NCI-H2081 treated with DMSO at 0.1 percent for 48 hours (cell line): ENCODE results near the gene SLC38A10.
"Not testable (repeated sequence)": the region's sequence is repeated elsewhere in the genome, so short reads cannot be mapped to it uniquely, and the experiment has no call there.

ENCODE experiments used
- DNase-seq: peaks from one replicate; lab custom pipeline; 2025; lab: John Stamatoyannopoulos, UW

SLC38A10 gene

GRCh38 chr17:81230043-81230820 lies 64.9 kb downstream of the SLC38A10 start:
- no peak for DNase-seq

DNA sequence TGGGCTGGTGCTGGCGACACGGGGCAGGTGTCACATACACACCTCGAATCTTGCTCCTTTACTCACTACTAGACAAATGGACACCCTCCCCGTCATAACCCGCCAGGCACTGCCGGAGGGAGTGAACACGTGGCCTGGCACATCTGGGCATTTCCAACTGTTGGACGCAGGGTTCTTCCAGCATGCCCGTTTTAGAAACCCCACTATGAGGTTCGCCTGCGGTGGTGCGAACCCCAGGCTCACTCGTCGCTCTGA lies 65.5 kb downstream of the SLC38A10 start:
- DNase-seq, result no peak

DNA sequence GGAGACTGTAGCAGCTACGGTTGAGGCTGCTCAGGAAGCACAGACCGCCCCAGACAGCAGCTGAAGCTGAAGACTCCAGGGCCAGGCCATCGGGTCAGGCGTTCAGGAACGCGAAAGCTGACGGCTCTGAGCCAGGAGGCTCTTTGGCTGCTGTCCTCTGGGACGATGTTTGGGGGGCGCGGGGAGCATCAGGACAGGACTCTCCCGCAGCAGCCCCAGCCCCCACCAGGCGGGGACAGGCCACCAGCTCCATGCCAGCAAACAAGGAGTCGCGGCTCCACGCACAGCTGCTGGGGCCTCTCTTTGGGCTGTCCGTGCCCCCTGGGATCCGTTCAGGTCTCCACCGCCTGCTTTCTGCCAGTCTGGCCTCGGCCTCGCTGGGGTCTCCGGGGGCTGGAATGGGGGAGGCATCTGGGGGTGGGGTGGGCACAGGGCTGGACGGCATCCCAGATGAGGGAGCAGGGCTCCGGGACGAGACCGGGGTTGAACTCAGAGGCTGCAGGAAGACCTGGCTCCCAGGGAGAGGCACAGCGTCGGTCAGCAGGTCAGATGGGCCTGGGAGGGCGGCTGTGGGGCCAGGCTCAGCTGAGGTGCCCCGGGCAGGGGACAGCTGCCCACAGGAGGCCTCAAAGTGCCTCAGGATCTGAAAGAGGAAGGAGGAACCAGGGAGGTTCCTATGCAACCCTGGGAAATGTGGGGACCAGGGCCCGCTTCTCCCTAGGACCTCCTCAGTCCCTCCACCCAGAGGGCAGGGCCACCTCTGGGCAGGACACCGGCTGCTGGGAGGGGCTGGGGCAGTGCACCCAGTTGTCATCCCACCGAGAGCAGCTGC lies 66.1 kb downstream of the SLC38A10 start:
- no peak for DNase-seq

GRCh38 chr17:81228420-81228819 lies 66.7 kb downstream of the SLC38A10 start:
- DNase-seq, result no peak

DNA sequence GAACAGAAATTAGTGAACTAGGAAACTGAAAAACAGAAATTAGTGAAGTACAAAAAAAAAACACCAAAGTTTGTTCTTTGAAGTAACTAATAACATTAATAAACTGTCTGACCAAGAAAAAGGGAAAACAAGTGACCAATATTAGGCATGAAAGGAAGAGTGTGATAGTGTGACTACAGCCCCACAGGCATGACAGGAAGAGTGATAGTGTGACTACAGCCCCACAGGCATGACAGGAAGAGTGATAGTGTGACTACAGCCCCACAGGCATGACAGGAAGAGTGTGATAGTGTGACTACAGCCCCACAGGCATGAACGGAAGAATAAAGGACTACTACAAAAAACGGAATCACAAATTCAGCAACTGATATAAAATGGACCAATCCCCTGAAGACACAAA lies 67.5 kb downstream of the SLC38A10 start:
- DNase-seq, result not testable (repeated sequence)

- no peak for DNase-seq
These were observed 71.4 kb downstream of the SLC38A10 start for GRCh38 chr17:81223762-81224130.

GRCh38 chr17:81222906-81223761 lies 72.0 kb downstream of the SLC38A10 start, which contains the start of gene CEP131:
Gene CEP131, minus strand, starts transcription at chr17:81222965. Its CDS starts 2,909 bp downstream, at chr17:81220056.
- DNase-seq, result peak; percentile 93

GRCh38 chr17:81222620-81222905 lies 72.5 kb downstream of the SLC38A10 start:
- DNase-seq, result no peak

DNA sequence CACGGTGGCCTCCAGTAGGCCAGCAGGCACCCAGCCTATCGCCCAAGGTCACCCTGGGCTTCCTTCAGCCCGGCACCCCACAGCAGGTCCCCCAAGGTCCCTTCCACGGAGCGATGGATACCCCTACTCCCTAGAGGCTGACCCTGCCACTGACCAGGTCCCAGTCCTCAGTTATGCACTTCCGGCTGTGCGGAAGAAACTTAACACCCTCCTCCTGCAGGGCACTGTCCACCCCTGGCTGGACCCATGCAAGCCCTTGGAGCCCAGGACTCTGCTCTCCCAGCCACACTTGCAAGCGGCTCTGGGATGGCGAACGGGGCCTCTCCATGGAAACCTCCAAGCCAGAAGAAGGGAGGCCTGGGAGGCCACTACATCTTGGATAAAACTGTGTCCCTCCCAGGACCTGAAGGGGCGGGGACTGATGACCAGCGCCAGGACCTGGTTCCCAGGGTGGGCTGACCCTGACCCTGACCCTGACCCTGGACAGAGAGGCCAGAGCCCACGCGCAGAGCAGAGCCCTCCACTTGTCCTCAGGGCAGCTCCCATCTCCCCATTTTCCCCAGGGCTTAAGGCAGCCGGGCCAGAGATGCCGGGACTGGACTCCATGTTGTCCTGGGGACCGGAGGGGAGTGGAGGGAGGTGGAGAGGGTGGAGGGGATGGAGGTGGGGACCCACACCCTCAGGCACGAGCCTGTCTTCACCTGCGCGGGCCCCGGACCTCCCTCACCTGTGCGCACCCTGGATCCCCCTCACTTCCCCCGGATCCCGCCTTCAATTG lies 73.1 kb downstream of the SLC38A10 start:
- DNase-seq, result no peak

GRCh38 chr17:81221371-81221841 lies 73.7 kb downstream of the SLC38A10 start:
- no peak for DNase-seq

GRCh38 chr17:81219476-81220180 lies 75.5 kb downstream of the SLC38A10 start:
- no peak for DNase-seq

- DNase-seq, result no peak
These were observed 76.1 kb downstream of the SLC38A10 start for GRCh38 chr17:81218991-81219390.

DNA sequence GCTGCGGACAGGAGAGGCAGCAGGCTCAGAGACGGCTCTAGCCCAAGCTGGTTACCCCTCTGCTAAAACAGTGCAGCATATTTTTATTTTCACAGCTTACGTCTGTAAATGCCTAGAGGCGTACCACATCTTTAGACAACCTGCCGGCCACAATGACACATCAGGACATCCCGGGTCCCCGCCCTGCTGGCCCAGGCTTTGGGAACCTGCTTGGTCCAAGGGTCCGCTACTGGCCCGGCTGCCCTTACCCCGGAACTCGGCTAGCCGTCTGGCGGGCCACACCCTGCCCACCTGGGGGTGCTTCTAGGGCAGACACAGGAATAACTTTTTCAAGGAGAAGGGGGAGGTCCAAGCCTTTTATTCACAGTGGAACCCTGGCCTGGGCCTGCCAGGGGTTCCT lies 76.6 kb downstream of the SLC38A10 start:
- DNase-seq, result no peak

DNA sequence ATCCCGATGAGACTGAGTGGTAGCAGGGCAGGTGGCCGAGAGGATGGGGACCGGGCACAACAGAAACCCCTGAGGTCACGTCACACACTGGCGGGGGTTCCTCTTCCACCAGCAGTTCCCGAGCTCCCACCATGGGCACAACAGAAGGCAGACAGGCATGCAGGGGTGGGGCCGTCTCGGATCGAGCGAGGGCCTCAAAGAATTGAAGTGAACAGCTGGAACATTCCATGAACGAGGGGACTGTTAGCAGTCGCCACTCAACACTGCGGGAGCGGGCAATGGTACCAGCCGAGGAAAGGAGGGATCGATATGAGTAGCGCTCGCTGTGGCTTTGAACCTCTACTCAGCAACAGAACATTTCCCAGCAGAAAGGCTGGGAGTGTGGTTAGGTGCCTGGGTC lies 77.6 kb downstream of the SLC38A10 start:
- DNase-seq, result no peak

GRCh38 chr17:81213978-81214377 lies 81.1 kb downstream of the SLC38A10 start:
- DNase-seq, result no peak

DNA sequence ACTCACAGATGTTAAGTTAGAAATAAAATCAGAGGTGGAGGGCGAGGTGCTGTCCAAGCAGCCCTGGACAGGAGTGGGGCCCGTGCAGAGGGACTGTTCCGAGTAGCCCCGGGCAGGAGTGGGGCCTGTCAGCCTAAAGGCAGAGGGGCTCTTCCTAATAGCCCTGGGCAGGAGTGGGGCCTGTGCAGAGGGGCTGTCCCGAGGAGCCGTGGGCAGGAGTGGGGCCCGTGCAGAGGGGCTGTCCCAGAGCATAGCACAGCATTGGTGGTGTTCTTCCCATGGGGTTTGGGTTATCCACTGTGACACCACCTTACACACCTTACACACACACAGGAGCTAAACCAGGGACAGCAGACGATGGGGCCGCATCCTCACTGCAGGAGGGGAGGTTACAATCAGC lies 82.7 kb downstream of the SLC38A10 start:
- DNase-seq, result no peak

DNA sequence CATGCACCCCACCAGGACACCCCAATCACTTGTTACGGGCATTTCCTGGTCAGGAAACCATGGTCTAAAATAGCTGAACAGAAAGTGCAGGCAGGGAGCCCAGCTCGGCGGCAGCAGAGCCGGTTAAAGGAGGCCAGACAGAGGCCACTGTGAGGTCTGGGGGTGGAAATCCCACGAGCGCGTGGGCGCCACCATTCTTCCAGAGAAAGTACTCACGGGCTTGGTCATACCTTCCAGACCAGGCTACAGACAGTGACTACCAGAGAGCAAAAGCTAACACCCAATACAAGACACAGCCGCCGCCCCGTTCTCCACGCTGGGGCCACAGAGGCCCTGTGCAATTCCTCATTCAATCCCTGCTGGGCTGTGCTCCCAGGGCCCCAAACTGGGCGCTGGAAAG lies 84.2 kb downstream of the SLC38A10 start:
- no peak for DNase-seq

DNA sequence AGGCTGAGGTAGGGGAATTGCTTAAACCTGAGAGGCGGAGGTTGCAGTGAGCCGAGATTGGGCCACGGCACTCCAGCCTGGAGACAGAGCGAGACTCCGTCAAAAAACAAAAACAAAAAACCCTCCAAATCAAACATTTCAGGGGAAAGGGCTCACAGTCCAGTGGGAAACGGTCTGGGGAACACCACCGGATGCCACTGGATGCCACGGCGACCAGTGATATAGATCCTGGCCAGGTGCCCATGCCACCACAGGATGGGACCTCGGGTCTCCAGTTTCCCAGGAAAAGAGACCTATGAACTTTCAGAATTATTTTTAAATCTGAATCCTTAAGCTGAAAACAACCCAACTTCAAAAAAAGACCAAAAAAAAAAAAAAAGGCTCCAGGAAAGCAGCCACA lies 84.6 kb downstream of the SLC38A10 start:
- no peak for DNase-seq

DNA sequence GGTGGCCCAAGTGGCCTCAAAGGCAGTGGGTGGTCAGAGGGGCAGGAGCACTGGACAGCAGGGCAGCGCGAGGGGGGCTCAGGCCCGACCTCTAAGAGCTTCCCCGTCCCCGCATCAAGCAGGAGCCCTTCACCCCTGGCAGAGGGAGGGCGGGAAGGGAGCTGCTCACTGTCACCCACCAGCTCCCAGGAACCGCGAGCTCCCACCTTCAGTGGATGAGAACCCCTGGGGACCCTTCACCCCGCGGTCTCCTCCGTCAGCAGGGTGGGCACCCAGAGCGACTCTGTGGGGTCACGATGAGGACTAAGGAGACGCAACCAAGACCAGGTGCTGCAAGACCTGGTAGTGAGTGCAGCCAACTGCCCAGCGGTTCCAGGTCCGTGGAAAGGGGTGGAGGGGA lies 86.0 kb downstream of the SLC38A10 start:
- no peak for DNase-seq

DNA sequence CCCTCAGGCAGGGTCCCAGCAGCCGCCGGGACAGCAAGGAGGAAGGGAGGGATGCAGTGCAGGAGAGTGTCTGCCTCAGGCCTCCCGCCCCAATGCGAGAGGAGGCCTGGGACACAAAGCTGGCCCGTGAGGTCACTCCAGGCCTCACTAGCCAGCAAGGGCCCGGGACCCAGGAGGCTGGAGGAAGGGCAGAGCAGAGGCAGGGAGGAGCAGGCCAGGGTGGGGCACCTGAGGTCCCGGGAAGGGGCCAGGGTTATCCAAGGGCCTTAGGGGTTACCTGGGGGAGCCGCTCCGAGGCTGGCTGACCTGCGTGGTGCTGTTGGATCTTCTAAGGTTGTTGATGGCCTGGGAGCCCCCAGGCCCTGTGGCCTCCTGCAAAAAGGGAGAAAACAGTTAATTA lies 86.5 kb downstream of the SLC38A10 start:
- DNase-seq, result no peak
